Coronary artery (tissue), 2 donors: ENCODE measurements around the gene ELF2.
"Not testable (repeated sequence)": the region's sequence is repeated elsewhere in the genome, so short reads cannot be mapped to it uniquely, and the experiment has no call there.

Experiments used
- DNase-seq: peaks from one replicate; pipeline ENCODE4 v3.0.0-alpha.2; 2017; ENCODE audit warnings: low spot score
- H3K27ac ChIP-seq, 2 donors: fragments of 200-600 bp; sonication (generic); one replicate each; pipeline ENCODE4 v1.5.1; 2016 to 2019
- H3K4me3 ChIP-seq: fragments of 200-600 bp; sonication (generic); 2 replicates; pipeline ENCODE4 v1.5.1; 2016; ENCODE audit warnings: mild to moderate bottlenecking, moderate library complexity
- CTCF ChIP-seq: fragments of 200-600 bp; sonication (generic); IDR thresholded peaks from one replicate; pipeline ENCODE4 v1.5.1; 2019; ENCODE audit warnings: antibody characterized with exemption

The ELF2 gene

GRCh38 chr4:139200506-139200905 is 23.5 kb upstream of the ELF2 start:
- Histone ChIP-seq H3K4me3 (no peak overlapping the region), H3K27ac (no peak overlapping the region)
- no peak for DNase-seq
- no peak for TF ChIP-seq CTCF

- no peak for TF ChIP-seq CTCF
- no peak for DNase-seq
- H3K27ac ChIP-seq: no peak overlapping the region
- H3K4me3 ChIP-seq: no peak overlapping the region
These were observed 23.1 kb upstream of the ELF2 start for GRCh38 chr4:139200102-139200501.

- DNase-seq, H3K4me3 ChIP-seq, H3K27ac ChIP-seq: not testable (repeated sequence)
These were observed 20.2 kb upstream of the ELF2 start for GRCh38 chr4:139197214-139197613.

GRCh38 chr4:139196462-139196861 is 19.4 kb upstream of the ELF2 start:
- H3K27ac ChIP-seq: no peak overlapping the region
- DNase-seq: no peak
- H3K4me3 ChIP-seq: no peak overlapping the region
- no peak for TF ChIP-seq CTCF

GRCh38 chr4:139191373-139191772 is 14.4 kb upstream of the ELF2 start:
- H3K4me3 ChIP-seq: no peak overlapping the region

GRCh38 chr4:139189972-139190371 is 13.0 kb upstream of the ELF2 start:
- Histone ChIP-seq H3K27ac (no peak overlapping the region), H3K4me3 (no peak overlapping the region)
- DNase-seq: no peak
- no peak for TF ChIP-seq CTCF

More at GRCh38 chr4:139191373-139191772, 14.4 kb upstream of the ELF2 start:
- no peak overlapping the region for H3K27ac ChIP-seq
- DNase-seq: no peak
- TF ChIP-seq CTCF: no peak

- no peak for DNase-seq
- no peak for TF ChIP-seq CTCF
- H3K27ac ChIP-seq: no peak overlapping the region
- no peak overlapping the region for H3K4me3 ChIP-seq
These were observed 12.4 kb upstream of the ELF2 start for GRCh38 chr4:139189417-139189749.
